Hematopoietic multipotent progenitor cell (in vitro differentiated cells): ENCODE results near the gene CARNS1. TPM values are rescaled to one million over a fixed set of nuclear protein-coding genes. Genes with fewer than 3 reads are reported as not detected.
"Not testable (repeated sequence)": the region's sequence is repeated elsewhere in the genome, so short reads cannot be mapped to it uniquely, and the experiment has no call there.

Experiments
- DNase-seq, 3 donors: peaks; one replicate each; pipeline ENCODE4 v3.0.0-alpha.2; 2011 to 2015; ENCODE audit warnings: low read depth in 2 of 3, low spot score in 2 of 3
- total RNA-seq: library from RNA; depleted of rRNA; stranded (reverse); fragments of >200 nt; gene quantifications from one replicate; pipeline ENCODE4 v1.2.3, GENCODE V29; 2012

Gene CARNS1
- total RNA-seq, 1 donor, result 3.0 TPM

DNA sequence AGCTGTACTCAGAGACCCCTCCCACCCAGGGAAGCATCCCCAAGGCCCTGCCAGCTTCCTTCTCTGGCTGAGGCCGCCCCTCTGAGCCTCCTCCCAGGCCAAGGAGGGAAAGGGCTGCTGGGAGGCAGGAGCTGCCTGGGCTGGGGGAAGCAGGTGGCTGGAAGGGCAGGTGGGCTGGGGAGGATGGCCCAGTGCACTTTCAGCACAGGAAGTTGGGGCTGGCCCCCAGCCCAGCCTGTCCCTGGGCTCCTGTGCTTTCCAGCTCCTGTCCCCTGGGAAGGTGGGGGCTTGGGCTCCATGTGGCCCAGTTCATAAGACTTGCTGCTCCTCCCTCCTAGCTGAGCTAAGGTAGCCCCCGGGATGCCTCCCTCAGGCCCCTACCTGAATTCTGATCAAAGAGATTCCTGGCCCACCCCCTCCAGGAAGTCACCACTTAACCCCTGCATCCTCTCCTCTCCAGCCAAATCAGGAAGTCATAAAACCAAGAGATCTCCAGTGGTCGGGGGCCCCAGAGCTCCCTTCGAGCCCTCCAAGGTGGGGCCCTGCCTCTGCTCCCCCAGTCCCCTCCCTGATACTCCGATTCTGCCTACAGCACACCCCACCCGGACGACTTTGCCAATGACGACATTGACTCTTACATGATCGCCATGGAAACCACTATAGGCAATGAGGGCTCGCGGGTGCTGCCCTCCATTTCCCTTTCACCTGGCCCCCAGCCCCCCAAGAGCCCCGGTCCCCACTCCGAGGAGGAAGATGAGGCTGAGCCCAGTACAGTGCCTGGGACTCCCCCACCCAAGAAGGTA is 18.7 kb upstream of the CARNS1 start:
- peak in 1 of 3 donors; percentile 44 for DNase-seq

DNA sequence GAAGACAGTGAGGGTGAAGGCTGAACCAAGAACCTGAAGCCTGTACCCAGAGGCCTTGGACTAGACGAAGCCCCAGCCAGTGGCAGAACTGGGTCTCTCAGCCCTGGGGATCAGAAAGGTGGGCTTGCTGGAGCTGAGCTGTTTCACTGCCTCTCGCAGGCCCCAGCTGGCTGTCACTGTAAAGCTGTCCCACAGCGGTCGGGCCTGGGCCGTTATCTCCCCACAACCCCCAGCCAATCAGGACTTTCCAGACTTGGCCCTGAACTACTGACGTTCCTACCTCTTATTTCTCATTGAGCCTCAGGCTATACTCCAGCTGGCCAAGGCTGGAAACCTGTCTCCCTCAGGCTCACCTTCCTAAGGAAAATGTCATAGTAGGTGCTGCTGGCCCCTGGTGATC is 17.9 kb upstream of the CARNS1 start:
- DNase-seq, result no peak

GRCh38 chr11:67397986-67398660 is 17.4 kb upstream of the CARNS1 start:
- DNase-seq, result no peak

DNA sequence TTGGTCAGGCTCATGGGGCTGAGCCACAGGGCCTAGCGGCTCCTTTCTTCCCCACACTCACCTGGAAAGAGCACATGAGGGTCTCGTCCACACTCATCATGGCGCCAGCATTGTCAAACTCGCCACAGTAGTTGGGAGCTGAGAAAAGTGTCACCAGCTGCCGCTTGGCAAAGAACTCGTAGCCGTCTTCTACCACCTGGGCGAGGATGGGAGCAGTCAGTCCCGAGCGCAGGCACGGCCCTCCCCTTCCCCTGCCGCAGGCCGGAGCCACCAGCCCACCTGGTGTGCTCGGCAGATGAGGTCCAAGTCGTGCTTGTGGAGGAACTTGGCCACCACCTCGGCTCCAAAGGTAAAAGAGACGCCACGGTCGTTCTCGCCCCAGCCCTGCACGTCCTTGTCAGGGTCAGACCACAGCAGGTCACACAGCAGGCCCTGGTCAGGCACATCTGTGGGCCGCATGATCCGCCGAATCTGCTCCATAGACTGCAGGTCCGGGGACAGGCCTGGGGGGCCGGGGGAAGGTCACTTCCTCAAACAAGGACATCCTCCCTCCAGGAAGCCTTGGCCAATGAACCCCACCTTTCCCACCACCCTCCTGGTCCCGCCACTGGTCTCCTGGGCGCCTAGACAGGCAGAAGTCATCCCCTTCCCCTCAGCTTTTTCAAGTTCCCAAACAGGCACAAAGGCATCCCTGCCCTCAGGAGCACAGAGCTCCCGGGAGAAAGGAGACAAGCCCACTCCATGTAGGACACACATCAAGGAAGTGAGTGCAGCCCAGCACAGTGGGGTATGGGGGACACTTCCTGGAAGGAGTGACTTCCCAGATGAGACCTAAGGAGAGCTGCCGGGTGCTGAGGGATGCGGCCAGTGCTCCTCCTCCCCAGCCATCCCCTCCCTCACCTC is 16.6 kb upstream of the CARNS1 start:
- no peak for DNase-seq

GRCh38 chr11:67400251-67400941 is 15.1 kb upstream of the CARNS1 start:
- no peak for DNase-seq

DNA sequence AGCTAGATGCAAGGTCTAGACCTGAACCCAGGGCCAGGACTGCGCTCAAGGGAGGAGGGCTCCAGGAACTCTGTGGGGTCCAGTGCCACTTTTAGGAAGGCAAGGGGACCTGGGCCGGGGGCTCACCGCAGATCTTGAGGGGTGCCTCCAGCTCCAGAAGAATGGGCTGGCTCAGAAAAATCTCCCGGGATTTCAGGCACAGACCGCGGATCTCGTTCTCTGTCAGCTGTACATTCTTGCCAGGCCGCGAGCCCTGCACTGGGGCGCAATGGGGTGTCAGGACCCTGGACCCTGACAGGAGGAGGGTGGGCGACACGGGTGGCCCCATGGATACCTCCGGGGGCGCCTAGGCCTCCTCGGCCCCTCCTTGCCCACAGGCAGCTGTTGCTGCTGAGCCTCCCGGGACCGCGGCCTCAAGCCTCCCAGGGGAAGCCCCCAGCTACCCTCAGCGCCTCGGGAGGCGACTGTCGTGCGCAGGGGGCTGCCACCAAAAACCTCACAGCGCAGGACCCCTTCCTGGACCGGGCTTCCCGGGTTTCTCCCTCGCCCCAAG is 14.5 kb upstream of the CARNS1 start:
- DNase-seq, result no peak

GRCh38 chr11:67401495-67402191 is 13.8 kb upstream of the CARNS1 start, which contains the start of gene PPP1CA:
PPP1CA (minus strand) TSS chr11:67401858; CDS start chr11:67401782, 76 bp downstream.
- DNase-seq, result peak; percentile 85 to 90 (median 88)

- not testable (repeated sequence) for DNase-seq
Observed at GRCh38 chr11:67402192-67402839, 13.2 kb upstream of the CARNS1 start.

DNA sequence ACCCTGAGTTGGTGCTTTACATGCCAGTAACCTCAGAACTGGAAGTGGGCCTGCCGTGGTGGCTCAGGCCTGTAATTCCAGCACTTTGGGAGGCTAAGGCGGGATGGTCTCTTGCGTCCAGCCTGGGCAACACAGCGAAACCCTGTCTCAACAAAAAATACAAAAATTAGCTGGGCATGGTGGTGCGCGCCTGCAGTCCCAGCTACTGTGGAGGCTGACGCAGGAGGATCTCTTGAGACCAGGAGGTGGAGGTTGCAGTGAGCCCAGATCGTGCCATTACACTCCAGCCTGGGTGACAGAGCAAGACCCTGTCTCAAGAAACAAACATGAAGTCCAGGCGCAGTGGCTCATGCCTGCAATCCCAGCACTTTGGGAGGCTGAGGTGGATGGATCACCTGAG is 12.4 kb upstream of the CARNS1 start:
- not testable (repeated sequence) for DNase-seq

DNA sequence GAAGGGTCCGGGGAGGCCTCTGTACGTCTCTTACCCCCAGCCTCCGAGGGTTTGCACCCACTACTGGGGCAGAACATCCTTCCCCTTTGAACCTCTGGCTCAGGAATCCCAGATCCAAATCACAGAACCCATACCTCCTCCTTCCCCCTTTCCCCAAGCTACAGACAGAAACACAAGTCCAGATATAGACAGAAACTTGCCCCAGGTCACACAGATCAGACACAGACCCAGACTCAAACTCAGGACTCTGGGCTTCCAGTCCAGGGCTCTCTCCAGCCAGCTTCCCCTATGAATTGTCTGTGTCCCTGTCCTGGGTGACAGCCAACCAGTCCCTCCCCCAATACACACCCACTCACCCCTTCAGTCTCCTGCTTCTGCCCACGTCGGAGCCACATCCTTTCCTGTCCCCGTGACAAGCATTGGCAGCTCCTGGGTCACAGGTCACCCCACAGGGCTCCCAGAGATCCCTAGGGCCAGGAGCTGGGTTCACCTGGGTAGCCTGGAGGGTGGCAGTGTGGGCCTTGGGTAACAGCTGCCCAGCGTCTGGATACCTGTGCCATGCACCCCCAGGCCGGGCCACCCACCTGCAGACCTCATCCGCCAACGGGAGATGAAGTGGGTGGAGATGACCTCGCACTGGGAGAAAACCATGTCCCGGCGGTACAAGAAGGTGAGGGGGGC is 10.8 kb upstream of the CARNS1 start:
- no peak for DNase-seq

GRCh38 chr11:67405196-67405567 is 10.3 kb upstream of the CARNS1 start:
- DNase-seq, result no peak

GRCh38 chr11:67405688-67406339 is 9.7 kb upstream of the CARNS1 start:
- no peak for DNase-seq

DNA sequence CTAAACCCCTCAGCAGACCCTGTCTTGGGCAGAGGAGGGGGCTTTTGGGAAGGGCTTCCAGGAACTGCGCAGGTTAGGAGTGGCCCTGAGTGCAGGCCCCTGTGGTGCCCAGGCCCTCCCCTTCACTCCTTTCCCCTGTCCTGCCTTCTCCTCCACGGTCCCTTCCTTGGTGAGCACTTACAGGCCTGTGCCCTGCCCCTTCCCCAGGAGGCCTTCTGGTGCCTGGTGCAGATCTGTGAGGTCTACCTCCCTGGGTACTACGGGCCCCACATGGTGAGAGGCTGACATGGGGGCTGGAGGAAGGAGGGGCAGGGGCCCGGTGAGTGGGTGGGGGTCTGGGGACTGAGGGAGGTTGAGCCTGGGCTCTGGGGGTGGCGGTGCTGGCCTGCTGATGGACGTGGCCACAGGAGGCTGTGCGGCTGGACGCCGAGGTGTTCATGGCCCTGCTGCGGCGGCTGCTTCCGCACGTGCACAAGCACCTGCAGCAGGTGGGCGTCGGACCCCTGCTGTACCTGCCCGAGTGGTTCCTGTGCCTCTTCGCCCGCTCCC is 9.0 kb upstream of the CARNS1 start:
- DNase-seq, result no peak

DNA sequence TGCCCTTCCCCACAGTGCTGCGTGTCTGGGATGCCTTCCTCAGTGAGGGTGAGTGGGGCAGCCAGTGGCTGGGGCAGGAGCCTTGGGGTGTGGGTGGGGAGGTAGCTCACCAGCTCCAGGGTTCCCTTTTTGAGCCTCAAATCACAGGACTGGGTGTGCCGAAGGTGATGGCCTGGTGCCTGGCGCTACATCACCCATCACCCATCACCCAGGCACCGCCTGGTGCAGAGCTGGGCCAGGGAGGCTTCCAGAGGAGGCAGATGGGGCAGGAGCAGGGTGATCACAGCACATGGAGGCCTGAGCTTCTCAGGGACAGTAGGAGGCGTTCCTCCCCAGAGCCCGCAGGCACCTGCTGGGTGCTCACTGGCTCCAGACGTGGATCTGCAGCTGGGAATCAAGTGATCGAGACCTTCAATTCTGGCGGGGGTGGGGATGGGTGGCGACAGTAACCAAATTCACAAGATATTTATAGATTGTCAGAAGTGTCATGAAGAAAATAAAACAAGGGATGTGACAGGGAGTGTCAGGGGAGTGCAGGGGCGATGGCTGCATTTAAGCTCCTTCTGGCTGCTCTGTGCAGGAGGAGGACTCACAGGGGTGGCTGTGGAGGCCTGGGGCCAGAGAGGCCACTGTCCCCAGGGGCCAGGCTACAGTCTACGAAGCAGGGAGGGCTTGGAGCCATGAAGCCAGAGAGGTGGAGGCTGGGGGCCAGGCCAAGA is 8.3 kb upstream of the CARNS1 start:
- no peak for DNase-seq

- no peak for DNase-seq
Observed at GRCh38 chr11:67407688-67408163, 7.8 kb upstream of the CARNS1 start.

DNA sequence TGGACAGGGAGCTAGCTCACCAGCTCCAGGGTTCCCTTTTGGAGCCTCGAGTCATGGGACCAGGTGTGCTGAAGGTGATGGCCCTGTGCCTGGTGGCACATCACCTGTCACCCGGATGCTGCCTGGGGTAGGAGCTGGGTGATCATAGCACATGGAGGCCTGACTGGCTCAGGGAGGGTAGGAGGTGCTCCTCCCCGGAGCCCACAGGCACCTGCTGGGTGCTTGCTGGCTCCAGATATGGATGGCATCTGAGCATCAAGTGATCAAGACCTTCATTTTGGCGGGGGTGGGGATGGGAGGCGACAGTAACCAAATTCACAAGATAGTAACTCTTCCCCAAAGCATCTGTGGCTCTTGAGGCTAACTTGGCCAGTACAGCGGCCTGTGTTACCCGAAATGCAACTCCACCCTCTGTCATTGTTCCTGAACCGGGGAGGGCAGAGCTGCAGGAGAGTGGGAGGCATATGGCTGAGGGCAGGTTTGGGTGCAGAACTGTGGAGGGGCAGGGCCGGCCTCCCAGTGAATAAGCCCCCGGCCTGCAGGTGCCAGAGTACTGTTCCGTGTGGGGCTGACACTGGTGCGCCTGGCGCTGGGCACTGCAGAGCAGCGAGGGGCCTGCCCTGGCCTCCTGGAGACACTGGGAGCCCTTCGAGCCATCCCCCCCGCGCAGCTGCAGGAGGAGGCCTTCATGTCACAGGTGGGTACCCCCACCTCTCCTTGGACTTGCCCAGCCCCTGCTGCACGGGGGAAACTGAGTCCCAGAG is 6.9 kb upstream of the CARNS1 start:
- no peak for DNase-seq
